22Rv1 (cell line): ENCODE results near the gene LINC01488.

ENCODE experiments used
- H3K27ac ChIP-seq: fragments of 450-650 bp; 2 replicates; pipeline ENCODE4 v1.5.1; 2017
- ZFX ChIP-seq: fragments of 450-650 bp; IDR thresholded peaks from 2 replicates; pipeline ENCODE4 v1.6.1; 2017; ENCODE audit warnings: antibody characterized with exemption, borderline replicate concordance
- TF ChIP-seq, protein P1 (sequence below): fragments of 450-650 bp; IDR thresholded peaks from 2 replicates; pipeline ENCODE4 v1.5.1; 2017; ENCODE audit warnings: mild to moderate bottlenecking

Gene LINC01488

GRCh38 chr11:69491071-69492031 lies 9.9 kb downstream of the LINC01488 start:
- TF ChIP-seq, protein P1, sequence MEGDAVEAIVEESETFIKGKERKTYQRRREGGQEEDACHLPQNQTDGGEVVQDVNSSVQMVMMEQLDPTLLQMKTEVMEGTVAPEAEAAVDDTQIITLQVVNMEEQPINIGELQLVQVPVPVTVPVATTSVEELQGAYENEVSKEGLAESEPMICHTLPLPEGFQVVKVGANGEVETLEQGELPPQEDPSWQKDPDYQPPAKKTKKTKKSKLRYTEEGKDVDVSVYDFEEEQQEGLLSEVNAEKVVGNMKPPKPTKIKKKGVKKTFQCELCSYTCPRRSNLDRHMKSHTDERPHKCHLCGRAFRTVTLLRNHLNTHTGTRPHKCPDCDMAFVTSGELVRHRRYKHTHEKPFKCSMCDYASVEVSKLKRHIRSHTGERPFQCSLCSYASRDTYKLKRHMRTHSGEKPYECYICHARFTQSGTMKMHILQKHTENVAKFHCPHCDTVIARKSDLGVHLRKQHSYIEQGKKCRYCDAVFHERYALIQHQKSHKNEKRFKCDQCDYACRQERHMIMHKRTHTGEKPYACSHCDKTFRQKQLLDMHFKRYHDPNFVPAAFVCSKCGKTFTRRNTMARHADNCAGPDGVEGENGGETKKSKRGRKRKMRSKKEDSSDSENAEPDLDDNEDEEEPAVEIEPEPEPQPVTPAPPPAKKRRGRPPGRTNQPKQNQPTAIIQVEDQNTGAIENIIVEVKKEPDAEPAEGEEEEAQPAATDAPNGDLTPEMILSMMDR, result no peak
- TF ChIP-seq ZFX, result no peak
- H3K27ac ChIP-seq, result no peak overlapping the region

GRCh38 chr11:69492201-69492991 lies 10.9 kb downstream of the LINC01488 start:
- TF ChIP-seq, protein P1, result no peak
- no peak for TF ChIP-seq ZFX

GRCh38 chr11:69493931-69494821 lies 12.7 kb downstream of the LINC01488 start:
- H3K27ac ChIP-seq, result no peak overlapping the region
- TF ChIP-seq, protein P1, result no peak
- no peak for TF ChIP-seq ZFX

More at GRCh38 chr11:69492201-69492991, 10.9 kb downstream of the LINC01488 start:
- no peak overlapping the region for H3K27ac ChIP-seq

DNA sequence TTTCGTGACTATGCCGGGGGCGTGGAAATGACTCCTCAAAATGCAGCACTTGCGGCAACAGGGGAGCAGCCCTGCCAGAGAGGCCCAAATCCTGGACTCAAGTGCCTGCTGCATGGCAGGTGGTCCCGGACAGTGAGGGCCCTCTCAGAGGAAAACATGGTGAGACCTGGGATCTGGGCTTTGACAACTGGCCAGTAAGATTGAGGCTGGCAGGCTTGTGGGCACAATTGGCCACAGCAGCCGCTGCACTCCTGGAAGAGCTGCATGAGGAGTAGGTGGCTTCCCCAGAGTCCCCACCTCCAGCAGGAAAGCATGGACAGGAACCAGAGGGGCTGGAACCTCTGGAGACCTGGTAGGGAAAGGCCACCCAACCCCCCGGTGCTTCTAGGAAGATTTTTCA lies 13.4 kb downstream of the LINC01488 start:
- no peak for TF ChIP-seq ZFX
- H3K27ac ChIP-seq, result no peak overlapping the region

- TF ChIP-seq ZFX, result no peak
- TF ChIP-seq, protein P1, result no peak
- no peak overlapping the region for H3K27ac ChIP-seq
These were observed 14.2 kb downstream of the LINC01488 start for GRCh38 chr11:69495441-69496201.

GRCh38 chr11:69496202-69496557 lies 14.7 kb downstream of the LINC01488 start:
- H3K27ac ChIP-seq, result no peak overlapping the region
- TF ChIP-seq, protein P1, result no peak
- TF ChIP-seq ZFX, result no peak
